Measurements from ENCODE around the gene HCN3. TPM values are rescaled to one million over a fixed set of nuclear protein-coding genes. Genes with fewer than 3 reads are reported as not detected.

HCN3 gene
- total and polyA plus RNA-seq, 2 of the 13 experiments (the other 11 are each of a cell fraction or from before 2014, with no cell fraction given), result 2.4 to 10.2 TPM

DNA sequence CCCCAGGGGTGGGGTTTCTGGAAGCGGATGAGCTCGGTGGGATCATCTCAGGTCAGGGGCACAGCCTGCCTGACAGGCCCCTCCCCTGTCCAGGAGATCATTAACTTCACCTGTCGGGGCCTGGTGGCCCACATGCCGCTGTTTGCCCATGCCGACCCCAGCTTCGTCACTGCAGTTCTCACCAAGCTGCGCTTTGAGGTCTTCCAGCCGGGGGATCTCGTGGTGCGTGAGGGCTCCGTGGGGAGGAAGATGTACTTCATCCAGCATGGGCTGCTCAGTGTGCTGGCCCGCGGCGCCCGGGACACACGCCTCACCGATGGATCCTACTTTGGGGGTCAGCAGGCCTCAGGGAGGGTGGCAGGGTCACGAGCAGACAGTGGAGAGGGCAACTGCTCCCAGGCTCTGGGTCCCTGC is 8.4 kb downstream of the HCN3 start (continued):
- no peak for TF ChIP-seq GABPA (IDR thresholded peaks at IDR 0.05; ENCODE audit: low read depth, low read length)
- TF ChIP-seq GABPA (CRISPR knock-in tag; IDR thresholded peaks at IDR 0.05; ENCODE audit: low read depth), result no peak
- TF ChIP-seq SOX5 (CRISPR knock-in tag; IDR thresholded peaks at IDR 0.05; ENCODE audit: borderline replicate concordance), result no peak
- no peak for TF ChIP-seq ZNF160 (CRISPR knock-in tag; IDR thresholded peaks at IDR 0.05)
- TF ChIP-seq RBFOX2 (IDR thresholded peaks at IDR 0.05; ENCODE audit: low read depth, low read length), result peak; percentile 36; the same call in 1 of the 2 replicates
- TF ChIP-seq ZFP90 (CRISPR knock-in tag; IDR thresholded peaks at IDR 0.05; ENCODE audit: borderline replicate concordance), result no peak
- no peak for TF ChIP-seq IKZF1 (IDR thresholded peaks at IDR 0.05)
- no peak for TF ChIP-seq ZNF629 (CRISPR knock-in tag; conservative IDR thresholded peaks at IDR 0.05)
- no peak for TF ChIP-seq KDM3A (CRISPR knock-in tag; IDR thresholded peaks at IDR 0.05; ENCODE audit: low read depth)
- peak; percentile 53; the same call in 1 of the 2 replicates for TF ChIP-seq FOXC1 (CRISPR knock-in tag; IDR thresholded peaks at IDR 0.05; ENCODE audit: borderline replicate concordance)
- no peak for TF ChIP-seq ZNF577 (CRISPR knock-in tag; IDR thresholded peaks at IDR 0.05; ENCODE audit: borderline replicate concordance, low read depth)
- TF ChIP-seq, protein P1, sequence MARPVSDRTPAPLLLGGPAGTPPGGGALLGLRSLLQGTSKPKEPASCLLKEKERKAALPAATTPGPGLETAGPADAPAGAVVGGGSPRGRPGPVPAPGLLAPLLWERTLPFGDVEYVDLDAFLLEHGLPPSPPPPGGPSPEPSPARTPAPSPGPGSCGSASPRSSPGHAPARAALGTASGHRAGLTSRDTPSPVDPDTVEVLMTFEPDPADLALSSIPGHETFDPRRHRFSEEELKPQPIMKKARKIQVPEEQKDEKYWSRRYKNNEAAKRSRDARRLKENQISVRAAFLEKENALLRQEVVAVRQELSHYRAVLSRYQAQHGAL (CRISPR knock-in tag; IDR thresholded peaks at IDR 0.05; ENCODE audit: not compliant biosample characterization), result no peak
- TF ChIP-seq, protein P2, sequence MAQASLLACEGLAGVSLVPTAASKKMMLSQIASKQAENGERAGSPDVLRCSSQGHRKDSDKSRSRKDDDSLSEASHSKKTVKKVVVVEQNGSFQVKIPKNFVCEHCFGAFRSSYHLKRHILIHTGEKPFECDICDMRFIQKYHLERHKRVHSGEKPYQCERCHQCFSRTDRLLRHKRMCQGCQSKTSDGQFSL (CRISPR knock-in tag; IDR thresholded peaks at IDR 0.05), result no peak
- TF ChIP-seq, protein P3, sequence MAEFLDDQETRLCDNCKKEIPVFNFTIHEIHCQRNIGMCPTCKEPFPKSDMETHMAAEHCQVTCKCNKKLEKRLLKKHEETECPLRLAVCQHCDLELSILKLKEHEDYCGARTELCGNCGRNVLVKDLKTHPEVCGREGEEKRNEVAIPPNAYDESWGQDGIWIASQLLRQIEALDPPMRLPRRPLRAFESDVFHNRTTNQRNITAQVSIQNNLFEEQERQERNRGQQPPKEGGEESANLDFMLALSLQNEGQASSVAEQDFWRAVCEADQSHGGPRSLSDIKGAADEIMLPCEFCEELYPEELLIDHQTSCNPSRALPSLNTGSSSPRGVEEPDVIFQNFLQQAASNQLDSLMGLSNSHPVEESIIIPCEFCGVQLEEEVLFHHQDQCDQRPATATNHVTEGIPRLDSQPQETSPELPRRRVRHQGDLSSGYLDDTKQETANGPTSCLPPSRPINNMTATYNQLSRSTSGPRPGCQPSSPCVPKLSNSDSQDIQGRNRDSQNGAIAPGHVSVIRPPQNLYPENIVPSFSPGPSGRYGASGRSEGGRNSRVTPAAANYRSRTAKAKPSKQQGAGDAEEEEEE (CRISPR knock-in tag; IDR thresholded peaks at IDR 0.05; ENCODE audit: borderline replicate concordance), result no peak
- TF ChIP-seq TOPORS (CRISPR knock-in tag; IDR thresholded peaks at IDR 0.05), result 0 out of 2 replicates have a peak, but pooled peaks have one; percentile 10
- 0 out of 2 replicates have a peak, but pooled peaks have one; percentile 37 for TF ChIP-seq ZNF556 (CRISPR knock-in tag; IDR thresholded peaks at IDR 0.05; ENCODE audit: borderline replicate concordance)
- TF ChIP-seq, protein P4, sequence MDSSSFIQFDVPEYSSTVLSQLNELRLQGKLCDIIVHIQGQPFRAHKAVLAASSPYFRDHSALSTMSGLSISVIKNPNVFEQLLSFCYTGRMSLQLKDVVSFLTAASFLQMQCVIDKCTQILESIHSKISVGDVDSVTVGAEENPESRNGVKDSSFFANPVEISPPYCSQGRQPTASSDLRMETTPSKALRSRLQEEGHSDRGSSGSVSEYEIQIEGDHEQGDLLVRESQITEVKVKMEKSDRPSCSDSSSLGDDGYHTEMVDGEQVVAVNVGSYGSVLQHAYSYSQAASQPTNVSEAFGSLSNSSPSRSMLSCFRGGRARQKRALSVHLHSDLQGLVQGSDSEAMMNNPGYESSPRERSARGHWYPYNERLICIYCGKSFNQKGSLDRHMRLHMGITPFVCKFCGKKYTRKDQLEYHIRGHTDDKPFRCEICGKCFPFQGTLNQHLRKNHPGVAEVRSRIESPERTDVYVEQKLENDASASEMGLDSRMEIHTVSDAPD (CRISPR knock-in tag; IDR thresholded peaks at IDR 0.05), result no peak
- TF ChIP-seq PAX8 (CRISPR knock-in tag; IDR thresholded peaks at IDR 0.05; ENCODE audit: borderline replicate concordance), result no peak
- no peak for TF ChIP-seq JUND (CRISPR knock-in tag; IDR thresholded peaks at IDR 0.05)
- TF ChIP-seq MBD4 (IDR thresholded peaks at IDR 0.05; ENCODE audit: borderline replicate concordance, low read length), result no peak
- TF ChIP-seq, protein P5, sequence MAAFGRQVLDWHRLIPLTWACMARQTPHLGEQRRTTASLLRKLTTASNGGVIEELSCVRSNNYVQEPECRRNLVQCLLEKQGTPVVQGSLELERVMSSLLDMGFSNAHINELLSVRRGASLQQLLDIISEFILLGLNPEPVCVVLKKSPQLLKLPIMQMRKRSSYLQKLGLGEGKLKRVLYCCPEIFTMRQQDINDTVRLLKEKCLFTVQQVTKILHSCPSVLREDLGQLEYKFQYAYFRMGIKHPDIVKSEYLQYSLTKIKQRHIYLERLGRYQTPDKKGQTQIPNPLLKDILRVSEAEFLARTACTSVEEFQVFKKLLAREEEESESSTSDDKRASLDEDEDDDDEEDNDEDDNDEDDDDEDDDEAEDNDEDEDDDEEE (CRISPR knock-in tag; IDR thresholded peaks at IDR 0.05), result no peak
- TF ChIP-seq IRX3 (CRISPR knock-in tag; IDR thresholded peaks at IDR 0.05; ENCODE audit: borderline replicate concordance, low read depth), result no peak
- TF ChIP-seq MTA1 (CRISPR knock-in tag; IDR thresholded peaks at IDR 0.05; ENCODE audit: borderline replicate concordance), result peak; percentile 24; the same call in 1 of the 2 replicates
